Stimulated activated naive CD8-positive, alpha-beta T cell treated with anti-CD3 and anti-CD28 coated beads, Interleukin-15, Interleukin-2, amounts not matched to agents 100 U/mL and 50 U/mL, for 24 hours (primary cell): ENCODE data around the gene FAT1.

Experiments used
- ATAC-seq: fragments of 150-1000 bp; cut with Tn5 transposase; one replicate; pipeline ENCODE4 v1.10.0; 2021
- DNase-seq: peaks from one replicate; pipeline ENCODE4 v3.0.0; 2021

FAT1 gene

GRCh38 chr4:186651624-186652023, 72.0 kb downstream of the FAT1 start:
- ATAC-seq (no peak), DNase-seq (no peak)

- DNase-seq (no peak), ATAC-seq (no peak)
Measured at GRCh38 chr4:186651181-186651603, 72.5 kb downstream of the FAT1 start.

DNA sequence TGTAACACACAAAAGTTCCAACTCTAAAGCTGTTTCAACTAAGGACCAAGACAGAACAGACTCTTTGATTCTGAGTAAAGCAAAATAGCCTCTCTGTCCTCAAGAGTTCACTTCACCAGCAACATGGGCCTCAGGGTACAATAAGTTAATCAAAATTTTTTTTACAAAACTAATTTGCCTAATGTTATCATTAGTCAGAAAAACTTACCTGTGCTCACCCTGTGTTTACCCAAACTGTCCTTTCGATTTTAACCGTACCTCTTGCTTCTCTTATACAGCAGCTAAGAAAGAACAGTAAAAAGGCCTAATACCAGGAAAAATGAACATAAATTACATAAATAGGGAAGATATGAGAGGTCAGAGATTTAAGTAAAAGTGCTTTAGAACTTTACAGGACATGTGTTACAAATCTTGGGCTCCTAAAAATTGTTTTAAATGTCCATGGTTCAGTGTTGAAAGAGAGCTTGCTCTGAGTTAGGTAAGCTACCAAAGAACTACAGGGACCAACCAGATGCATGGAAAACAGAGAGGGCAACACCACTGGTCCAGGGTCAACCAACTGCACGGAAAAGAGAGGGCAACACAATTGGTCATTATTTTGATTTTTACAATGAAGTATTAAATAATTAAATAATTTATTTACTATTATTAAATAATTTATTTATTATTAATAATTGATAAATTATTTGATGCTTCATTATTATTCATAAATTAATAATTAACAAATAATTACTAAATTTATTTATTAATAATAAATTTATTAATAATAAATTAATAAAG, 73.1 kb downstream of the FAT1 start:
- DNase-seq (no peak), ATAC-seq (no peak)

DNA sequence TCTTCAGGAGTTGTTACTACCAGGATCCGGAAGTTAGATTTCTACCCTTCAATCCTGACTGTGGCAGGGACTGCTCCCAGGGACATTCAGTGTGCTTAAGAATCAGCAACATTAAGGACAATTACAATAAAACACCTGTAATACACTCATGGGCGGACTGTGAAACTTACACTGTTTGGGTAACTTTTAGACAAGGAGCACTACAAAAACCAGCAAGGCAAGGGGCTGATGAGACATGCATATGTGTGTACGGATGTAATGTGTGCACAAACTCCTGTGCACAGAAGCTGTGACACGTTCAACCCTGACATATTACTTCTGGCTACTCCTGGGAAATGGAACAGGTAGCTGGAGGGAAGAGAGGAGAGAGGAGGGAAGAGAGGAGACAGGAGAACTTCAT, 75.8 kb downstream of the FAT1 start:
- DNase-seq (no peak), ATAC-seq (no peak)

DNA sequence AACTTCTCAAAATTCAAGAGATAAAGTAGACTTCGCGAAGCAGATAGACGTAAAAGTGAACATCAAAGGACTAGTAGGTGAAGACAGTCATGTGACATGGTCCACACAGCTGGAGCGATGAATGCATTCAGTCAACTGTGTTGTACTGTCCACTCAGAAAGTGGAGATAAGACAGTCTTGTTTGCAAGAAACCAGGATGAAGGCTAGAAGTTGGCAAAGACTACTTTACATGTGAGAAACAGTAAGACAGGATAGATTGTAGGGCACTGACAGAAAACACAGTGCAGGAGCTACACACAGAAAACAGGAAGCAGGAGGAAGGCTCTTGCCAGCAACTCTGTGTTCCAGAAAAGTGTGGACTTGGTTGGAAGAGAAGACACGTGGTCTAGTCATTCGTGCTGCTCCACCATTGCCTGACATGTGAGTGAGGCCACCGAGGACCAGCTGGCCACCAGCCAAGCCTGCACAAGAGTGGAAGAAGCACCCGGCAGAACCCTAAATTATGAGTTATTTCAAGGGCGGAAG, 78.9 kb downstream of the FAT1 start:
- DNase-seq (no peak), ATAC-seq (no peak)

DNA sequence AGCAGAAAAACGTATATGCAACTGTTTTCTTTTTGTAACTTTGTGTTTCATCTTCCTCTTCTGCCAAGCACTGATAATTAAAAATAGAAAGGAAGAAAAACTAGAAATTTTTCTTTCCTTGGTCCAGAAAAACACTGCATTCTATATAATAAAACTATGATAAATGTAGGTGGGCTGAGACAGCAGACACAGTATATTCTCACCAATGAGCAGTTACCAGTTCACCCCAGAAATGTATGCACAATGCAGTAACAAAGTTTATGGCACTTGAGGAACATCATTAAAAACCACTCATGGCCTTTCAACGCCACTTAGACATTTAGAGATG, 79.4 kb downstream of the FAT1 start:
- DNase-seq (no peak), ATAC-seq (no peak)

DNA sequence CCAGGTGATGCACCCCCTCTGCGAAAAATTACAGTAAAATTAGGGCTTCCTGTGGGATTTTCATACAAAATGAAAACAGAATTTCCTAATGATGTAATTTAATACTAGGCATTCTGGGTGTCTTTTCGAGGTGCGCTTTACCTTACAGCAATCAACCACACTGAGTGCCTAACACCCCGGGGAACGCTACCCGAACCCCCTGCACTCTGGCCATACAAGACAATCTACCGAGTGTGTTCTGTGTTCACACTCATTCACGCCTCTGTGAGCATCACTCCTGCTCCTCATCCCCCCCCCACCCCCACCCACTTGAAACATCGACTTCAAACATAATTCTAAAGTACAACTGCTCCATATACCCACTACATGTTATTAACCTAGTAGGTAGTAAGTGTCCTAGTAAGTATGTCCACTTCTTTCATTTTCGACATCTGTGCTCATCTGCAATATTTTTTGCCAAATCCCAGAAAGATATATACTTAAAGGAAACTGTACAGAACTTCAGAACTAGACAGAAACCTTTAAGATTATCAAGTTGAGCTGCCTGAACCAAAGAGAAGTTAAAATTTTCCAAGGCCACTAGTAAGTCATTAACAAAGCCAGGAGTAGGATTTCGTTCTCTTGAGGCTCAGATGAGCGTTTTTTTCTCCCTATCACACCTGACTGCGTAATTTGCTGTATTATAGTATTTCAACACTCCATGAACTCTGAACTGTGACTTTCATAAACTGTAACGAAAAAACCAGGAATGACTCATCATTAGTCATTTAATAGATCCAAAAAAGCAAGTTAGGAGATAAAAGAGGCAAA, 80.0 kb downstream of the FAT1 start:
- ATAC-seq (no peak), DNase-seq (no peak)

- no peak for DNase-seq
Measured at GRCh38 chr4:186642998-186643397, 80.7 kb downstream of the FAT1 start.

DNA sequence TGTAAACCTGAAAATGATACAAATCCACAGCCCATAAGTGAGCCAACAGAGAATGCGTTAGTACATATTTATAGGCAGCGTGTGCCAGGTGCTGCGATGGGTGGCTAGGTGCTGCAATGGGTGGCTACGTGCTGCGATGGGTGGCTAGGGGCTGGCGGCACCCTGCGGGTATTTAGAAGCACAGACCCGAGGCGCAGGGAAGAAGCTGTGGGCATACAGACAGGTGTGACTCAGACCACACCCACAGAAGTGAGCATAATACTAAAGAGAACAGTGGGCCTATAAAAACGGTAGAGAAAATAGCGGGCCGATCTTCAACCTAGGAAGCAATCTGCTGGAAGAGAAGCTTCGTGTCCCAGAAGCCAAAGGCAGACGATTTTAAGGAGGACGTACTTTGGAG, 81.1 kb downstream of the FAT1 start:
- DNase-seq (no peak), ATAC-seq (no peak)

More at GRCh38 chr4:186642998-186643397, 80.7 kb downstream of the FAT1 start:
- no peak for ATAC-seq

GRCh38 chr4:186634591-186635128, 89.0 kb downstream of the FAT1 start:
- ATAC-seq (no peak), DNase-seq (no peak)

GRCh38 chr4:186633844-186634243, 89.8 kb downstream of the FAT1 start:
- no peak for DNase-seq
- ATAC-seq = no peak

DNA sequence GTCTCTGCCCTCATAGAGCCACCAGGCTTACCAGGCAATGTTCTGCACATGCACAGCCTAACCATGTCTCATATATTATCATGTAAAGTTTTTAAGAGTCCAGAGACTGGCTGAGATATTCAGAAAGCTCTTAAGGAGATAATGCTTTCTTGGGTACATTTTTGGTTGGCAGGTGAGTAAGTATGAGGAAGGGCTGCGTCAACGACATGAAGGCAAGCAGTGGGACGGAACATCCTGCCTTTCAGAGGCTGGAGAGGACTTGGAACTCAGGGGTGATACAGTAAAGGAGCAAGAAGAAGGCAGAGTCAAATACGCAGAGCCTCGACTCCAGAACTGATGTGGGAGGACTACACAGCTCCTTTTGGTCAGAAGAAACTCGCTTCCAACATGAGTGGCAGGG, 93.5 kb downstream of the FAT1 start:
- DNase-seq (no peak), ATAC-seq (no peak)

- ATAC-seq (no peak), DNase-seq (no peak)
Measured at GRCh38 chr4:186628058-186628711, 95.5 kb downstream of the FAT1 start.

DNA sequence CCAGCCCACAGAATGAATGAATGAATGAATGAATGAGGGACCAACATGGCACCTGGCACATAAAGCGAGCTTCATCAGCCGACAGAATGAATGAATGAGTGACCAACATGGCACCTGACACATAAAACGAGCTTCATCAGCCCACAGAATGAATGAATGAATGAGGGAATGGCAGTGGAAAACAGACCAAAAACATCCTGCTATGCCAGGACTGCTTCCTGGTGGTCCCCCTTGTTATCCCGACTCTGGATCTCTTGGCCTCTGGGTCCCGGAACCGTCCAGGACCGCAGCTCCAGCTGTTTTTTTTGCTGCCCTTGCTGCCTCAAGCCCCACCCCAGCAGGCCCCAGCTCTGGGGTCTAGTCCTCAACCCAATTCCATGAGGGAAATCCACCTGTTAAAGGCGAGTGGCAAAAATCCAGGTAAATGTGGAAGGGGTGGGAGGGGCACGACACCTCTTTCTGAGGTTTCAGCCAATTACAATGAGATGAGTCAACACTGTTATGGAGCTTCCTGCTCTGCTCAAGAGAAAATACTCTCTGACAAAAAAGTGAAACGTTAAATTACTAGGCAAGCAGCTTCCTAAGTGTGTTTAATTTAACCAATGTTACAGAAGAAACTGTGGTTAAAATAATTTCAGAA, 96.3 kb downstream of the FAT1 start:
- no peak for DNase-seq
- no peak for ATAC-seq

DNA sequence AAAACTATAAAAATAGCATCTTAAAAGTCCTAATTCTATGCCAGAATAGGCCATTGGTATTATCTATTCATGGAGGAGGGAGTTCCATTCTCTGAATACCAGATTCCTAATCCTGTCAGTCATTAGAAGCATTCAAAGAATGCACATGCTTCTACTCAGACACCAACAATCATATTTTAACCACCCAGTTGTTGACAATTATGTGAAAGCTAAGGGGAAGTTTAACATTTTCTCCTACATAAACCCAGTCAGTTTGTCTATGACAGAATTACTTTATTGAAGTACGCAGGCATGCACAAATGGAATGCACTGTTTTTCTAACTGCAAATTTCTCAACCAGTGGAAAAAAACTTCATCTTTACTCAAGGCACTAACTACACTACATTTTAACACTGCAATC, 98.7 kb downstream of the FAT1 start:
- DNase-seq (no peak), ATAC-seq (no peak)

DNA sequence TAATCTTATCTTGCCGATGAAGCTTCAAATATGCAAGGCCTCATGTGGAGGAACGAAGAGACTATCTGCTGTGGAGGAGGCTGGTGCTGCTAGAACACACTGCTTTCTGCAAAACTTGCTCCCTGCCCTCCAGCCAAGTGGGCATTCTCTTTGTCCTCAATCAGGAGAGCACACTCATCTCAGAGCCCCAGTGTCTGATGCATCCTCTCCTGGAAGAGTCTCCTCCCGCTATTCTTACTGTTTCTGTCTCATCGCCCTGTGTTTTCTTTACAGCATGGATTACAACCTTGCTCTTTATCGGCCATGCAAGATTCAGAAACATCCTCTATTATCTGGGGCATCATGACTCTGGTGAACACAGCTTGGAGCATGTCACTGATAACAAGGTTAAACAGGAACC, 100.1 kb downstream of the FAT1 start:
- no peak for DNase-seq
- no peak for ATAC-seq

GRCh38 chr4:186622788-186623464, 100.7 kb downstream of the FAT1 start:
- DNase-seq = no peak
- ATAC-seq = no peak

DNA sequence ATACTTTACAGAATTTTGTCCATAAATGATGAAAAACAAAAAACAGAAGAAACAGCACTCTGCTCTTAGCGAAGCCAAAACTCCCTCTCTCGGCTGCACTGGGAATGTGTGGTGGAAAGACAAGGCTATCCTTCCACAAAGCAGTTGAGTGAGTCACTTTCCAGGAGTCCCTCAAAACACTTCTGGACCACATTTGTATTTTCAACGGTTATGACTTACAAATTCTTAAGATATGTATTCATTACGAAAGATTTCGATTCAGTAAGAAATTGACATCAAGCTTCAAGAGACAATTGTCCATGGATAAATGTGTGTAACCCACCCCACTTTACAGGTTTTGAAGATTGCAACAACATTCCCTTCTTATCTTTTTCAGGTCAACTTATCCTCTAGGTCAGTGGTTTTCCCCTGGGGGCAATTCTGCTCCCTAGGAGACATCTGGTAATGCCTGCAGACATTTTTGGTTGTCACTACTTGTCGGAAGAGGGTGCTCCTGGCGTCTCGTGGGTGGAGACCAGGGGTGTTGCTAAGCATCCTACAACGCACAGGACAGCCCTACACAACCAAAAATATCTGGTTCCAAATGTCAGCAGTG, 101.6 kb downstream of the FAT1 start:
- ATAC-seq (no peak), DNase-seq (no peak)

DNA sequence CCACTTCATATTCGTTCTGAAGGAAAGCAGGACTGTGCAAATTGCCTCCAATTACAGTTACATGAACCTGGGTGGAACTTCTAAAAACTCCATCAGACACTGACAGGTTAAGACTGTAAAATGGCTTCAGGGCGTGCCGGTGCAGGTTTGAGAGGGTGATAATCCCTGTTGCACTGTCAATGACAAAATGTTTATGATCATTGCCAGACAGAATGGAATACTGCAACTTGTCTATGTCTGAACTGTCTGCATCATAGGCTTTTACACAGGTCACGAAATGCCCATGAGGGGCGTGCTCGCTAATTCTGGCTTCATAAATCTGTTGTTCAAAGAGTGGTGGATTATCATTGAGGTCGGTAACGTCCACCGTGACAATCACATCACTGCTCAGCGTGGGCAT, 104.6 kb downstream of the FAT1 start:
- ATAC-seq = no peak
- DNase-seq = no peak

- DNase-seq = no peak
- no peak for ATAC-seq
Measured at GRCh38 chr4:186617921-186618320, 105.7 kb downstream of the FAT1 start.

GRCh38 chr4:186607490-186607889, 116.2 kb downstream of the FAT1 start:
- no peak for ATAC-seq
- no peak for DNase-seq
